ENCODE results near the gene TMEM108. TPM values are rescaled to one million over a fixed set of nuclear protein-coding genes. Genes with fewer than 3 reads are reported as not detected.

The TMEM108 gene
- total RNA-seq, 1 experiment from 2014 or later, result not detected

DNA sequence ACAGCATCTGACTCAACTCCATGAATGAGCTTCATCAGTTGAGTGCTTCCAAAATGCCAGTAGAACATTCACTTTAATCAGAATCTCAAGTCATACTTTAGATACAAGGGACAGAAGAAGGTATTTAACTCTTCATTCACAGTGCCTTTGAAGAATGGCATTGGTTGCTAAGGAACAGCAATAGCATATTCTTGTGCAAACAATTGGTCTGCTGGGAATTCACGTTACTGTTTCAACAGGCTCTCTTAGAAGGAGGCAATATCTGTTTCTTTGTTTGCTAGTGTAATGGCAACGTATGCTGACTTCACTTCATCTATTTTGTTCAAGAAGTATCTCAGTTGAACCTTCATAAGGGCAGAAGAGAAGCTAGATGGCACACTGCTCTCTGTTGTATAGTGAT, 113.9 kb downstream of the TMEM108 start:
- H3K4me1 ChIP-seq (ENCODE audit: control insufficient read depth in 1 of 2, insufficient read depth in 2 of 2, low read length in 2 of 2), result no peaks in the 10 kb centered on the region
- no peaks in the 10 kb centered on the region for H4K20me1 ChIP-seq (ENCODE audit: insufficient read depth)
- no peak for TF ChIP-seq JUND (IDR thresholded peaks at IDR 0.05)
- no peak for TF ChIP-seq ZNF274 (IDR thresholded peaks at IDR 0.05; ENCODE audit: low read depth, low read length)
- TF ChIP-seq ATF3 (IDR thresholded peaks at IDR 0.05), result no peak
- TF ChIP-seq, protein P1, sequence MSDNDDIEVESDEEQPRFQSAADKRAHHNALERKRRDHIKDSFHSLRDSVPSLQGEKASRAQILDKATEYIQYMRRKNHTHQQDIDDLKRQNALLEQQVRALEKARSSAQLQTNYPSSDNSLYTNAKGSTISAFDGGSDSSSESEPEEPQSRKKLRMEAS (IDR thresholded peaks at IDR 0.05), result no peak
- no peak for TF ChIP-seq SRF (IDR thresholded peaks at IDR 0.05; ENCODE audit: low read depth)
- TF ChIP-seq SIN3A (IDR thresholded peaks at IDR 0.05; ENCODE audit: low read depth), result no peak
- TF ChIP-seq EZH2 (IDR thresholded peaks at IDR 0.05), result no peak
- no peak for TF ChIP-seq POLR2AphosphoS5 (IDR thresholded peaks at IDR 0.05; ENCODE audit: low read depth, low read length)
- TF ChIP-seq, protein P2, sequence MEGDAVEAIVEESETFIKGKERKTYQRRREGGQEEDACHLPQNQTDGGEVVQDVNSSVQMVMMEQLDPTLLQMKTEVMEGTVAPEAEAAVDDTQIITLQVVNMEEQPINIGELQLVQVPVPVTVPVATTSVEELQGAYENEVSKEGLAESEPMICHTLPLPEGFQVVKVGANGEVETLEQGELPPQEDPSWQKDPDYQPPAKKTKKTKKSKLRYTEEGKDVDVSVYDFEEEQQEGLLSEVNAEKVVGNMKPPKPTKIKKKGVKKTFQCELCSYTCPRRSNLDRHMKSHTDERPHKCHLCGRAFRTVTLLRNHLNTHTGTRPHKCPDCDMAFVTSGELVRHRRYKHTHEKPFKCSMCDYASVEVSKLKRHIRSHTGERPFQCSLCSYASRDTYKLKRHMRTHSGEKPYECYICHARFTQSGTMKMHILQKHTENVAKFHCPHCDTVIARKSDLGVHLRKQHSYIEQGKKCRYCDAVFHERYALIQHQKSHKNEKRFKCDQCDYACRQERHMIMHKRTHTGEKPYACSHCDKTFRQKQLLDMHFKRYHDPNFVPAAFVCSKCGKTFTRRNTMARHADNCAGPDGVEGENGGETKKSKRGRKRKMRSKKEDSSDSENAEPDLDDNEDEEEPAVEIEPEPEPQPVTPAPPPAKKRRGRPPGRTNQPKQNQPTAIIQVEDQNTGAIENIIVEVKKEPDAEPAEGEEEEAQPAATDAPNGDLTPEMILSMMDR (IDR thresholded peaks at IDR 0.05 in 2 of 3, conservative IDR thresholded peaks at IDR 0.05 in 1 of 3; ENCODE audit: borderline replicate concordance in 1 of 3, insufficient read depth in 1 of 3, low read depth in 2 of 3, low read length in 2 of 3), result no peak
- TF ChIP-seq EZH2phosphoT487 (IDR thresholded peaks at IDR 0.05; ENCODE audit: borderline replicate concordance), result no peak
- TF ChIP-seq POLR2A (IDR thresholded peaks at IDR 0.05; ENCODE audit: borderline replicate concordance, extremely low read depth, insufficient read depth, insufficient read length), result no peak
- no peak for TF ChIP-seq EGR1 (IDR thresholded peaks at IDR 0.05; ENCODE audit: low read depth)
- no peak for TF ChIP-seq YY1 (IDR thresholded peaks at IDR 0.05; ENCODE audit: extremely low read depth, insufficient replicate concordance, low read depth, low read length)
- TF ChIP-seq ZFX (IDR thresholded peaks at IDR 0.05), result no peak
- TF ChIP-seq, protein P3, sequence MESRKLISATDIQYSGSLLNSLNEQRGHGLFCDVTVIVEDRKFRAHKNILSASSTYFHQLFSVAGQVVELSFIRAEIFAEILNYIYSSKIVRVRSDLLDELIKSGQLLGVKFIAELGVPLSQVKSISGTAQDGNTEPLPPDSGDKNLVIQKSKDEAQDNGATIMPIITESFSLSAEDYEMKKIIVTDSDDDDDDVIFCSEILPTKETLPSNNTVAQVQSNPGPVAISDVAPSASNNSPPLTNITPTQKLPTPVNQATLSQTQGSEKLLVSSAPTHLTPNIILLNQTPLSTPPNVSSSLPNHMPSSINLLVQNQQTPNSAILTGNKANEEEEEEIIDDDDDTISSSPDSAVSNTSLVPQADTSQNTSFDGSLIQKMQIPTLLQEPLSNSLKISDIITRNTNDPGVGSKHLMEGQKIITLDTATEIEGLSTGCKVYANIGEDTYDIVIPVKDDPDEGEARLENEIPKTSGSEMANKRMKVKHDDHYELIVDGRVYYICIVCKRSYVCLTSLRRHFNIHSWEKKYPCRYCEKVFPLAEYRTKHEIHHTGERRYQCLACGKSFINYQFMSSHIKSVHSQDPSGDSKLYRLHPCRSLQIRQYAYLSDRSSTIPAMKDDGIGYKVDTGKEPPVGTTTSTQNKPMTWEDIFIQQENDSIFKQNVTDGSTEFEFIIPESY (IDR thresholded peaks at IDR 0.05; ENCODE audit: extremely low read depth, insufficient replicate concordance, low read length), result no peak
- no peak for TF ChIP-seq FOSL1 (IDR thresholded peaks at IDR 0.05; ENCODE audit: low read depth)
- TF ChIP-seq RAD21 (IDR thresholded peaks at IDR 0.05; ENCODE audit: low read depth), result no peak
- TF ChIP-seq REST (IDR thresholded peaks at IDR 0.05; ENCODE audit: low read depth), result no peak
- no TSS peak for BruUV-seq (replicated peaks)
- no peaks in the 10 kb centered on the region for H3K79me2 ChIP-seq (ENCODE audit: insufficient read depth, low read length)
- ATAC-seq, result no peak
- no peak overlapping the region for H3K4me2 ChIP-seq (ENCODE audit: low read length)
- no peak overlapping the region for H2AFZ ChIP-seq (ENCODE audit: low read depth, low read length, poor library complexity, severe bottlenecking)
- ChIA-PET RAD21 (ENCODE audit: low non-redundant PET in 1 of 2, low total read pairs in 2 of 2, uncharacterized antibody in 2 of 2, unreplicated experiment in 2 of 2) (no interaction called here), POLR2A (no interaction called here), CTCF (no interaction called here)
- peaks cover 36% of the 10 kb centered on the region for H3K27me3 ChIP-seq (ENCODE audit: insufficient read depth, low read length)
- no peaks in the 10 kb centered on the region for H3K9me2 ChIP-seq (ENCODE audit: insufficient read depth)
- no peak overlapping the region for H3K9ac ChIP-seq (ENCODE audit: low read length)
- no peak for DNase-seq (ENCODE audit: low read depth, low spot score)
- H3K4me3 ChIP-seq (replicated peaks in 1 of 2; ENCODE audit: low read depth in 1 of 2, low read length in 2 of 2), result no peak overlapping the region
- H3K36me3 ChIP-seq (ENCODE audit: control insufficient read depth in 1 of 2, insufficient read depth in 2 of 2, low read length in 2 of 2), result no peaks in the 10 kb centered on the region
- no peaks in the 10 kb centered on the region for H3K9me3 ChIP-seq (ENCODE audit: control insufficient read depth in 1 of 2, insufficient read depth in 1 of 2, low read depth in 1 of 2, low read length in 2 of 2)
- intact Hi-C loops (cut with micrococcal nuclease), result no loop called here
- no peak overlapping the region for H3K27ac ChIP-seq (ENCODE audit: low read depth, low read length)
